ENCODE results near the gene POLN. TPM values are rescaled to one million over a fixed set of nuclear protein-coding genes. Genes with fewer than 3 reads are reported as not detected.

The POLN gene
- total and polyA plus RNA-seq, 2 experiments from 2014 or later = 1.8 to 4.0 TPM

GRCh38 chr4:2075987-2076907 is 165.7 kb downstream of the POLN start:
- Histone ChIP-seq H3K79me2 (replicated peaks; ENCODE audit: insufficient read depth) (no peaks in the 10 kb centered on the region), H3K4me2 (no peak overlapping the region), H3K27ac (ENCODE audit: low read depth) (no peak overlapping the region), H3K4me3 (no peak overlapping the region), H3K9me2 (ENCODE audit: insufficient read depth) (no peaks in the 10 kb centered on the region), H4K20me1 (replicated peaks; ENCODE audit: insufficient read depth) (no peaks in the 10 kb centered on the region), H2AFZ (no peak overlapping the region), H3K27me3 (ENCODE audit: insufficient read depth) (no peaks in the 10 kb centered on the region), H3K4me1 (ENCODE audit: insufficient read depth) (no peaks in the 10 kb centered on the region), H3F3A (replicated peaks; ENCODE audit: low read depth) (no peaks in the 10 kb centered on the region), H3K36me3 (ENCODE audit: insufficient read depth) (no peaks in the 10 kb centered on the region)
- DNase-seq (ENCODE audit: low spot score) = no peak
- no peak for ATAC-seq
- H3K27ac Mint-ChIP-seq = no peak overlapping the region
- TF ChIP-seq, protein P1, sequence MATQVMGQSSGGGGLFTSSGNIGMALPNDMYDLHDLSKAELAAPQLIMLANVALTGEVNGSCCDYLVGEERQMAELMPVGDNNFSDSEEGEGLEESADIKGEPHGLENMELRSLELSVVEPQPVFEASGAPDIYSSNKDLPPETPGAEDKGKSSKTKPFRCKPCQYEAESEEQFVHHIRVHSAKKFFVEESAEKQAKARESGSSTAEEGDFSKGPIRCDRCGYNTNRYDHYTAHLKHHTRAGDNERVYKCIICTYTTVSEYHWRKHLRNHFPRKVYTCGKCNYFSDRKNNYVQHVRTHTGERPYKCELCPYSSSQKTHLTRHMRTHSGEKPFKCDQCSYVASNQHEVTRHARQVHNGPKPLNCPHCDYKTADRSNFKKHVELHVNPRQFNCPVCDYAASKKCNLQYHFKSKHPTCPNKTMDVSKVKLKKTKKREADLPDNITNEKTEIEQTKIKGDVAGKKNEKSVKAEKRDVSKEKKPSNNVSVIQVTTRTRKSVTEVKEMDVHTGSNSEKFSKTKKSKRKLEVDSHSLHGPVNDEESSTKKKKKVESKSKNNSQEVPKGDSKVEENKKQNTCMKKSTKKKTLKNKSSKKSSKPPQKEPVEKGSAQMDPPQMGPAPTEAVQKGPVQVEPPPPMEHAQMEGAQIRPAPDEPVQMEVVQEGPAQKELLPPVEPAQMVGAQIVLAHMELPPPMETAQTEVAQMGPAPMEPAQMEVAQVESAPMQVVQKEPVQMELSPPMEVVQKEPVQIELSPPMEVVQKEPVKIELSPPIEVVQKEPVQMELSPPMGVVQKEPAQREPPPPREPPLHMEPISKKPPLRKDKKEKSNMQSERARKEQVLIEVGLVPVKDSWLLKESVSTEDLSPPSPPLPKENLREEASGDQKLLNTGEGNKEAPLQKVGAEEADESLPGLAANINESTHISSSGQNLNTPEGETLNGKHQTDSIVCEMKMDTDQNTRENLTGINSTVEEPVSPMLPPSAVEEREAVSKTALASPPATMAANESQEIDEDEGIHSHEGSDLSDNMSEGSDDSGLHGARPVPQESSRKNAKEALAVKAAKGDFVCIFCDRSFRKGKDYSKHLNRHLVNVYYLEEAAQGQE (IDR thresholded peaks at IDR 0.05; ENCODE audit: unreplicated experiment) = no peak
- no peak for TF ChIP-seq ZNF114 (CRISPR knock-in tag; IDR thresholded peaks at IDR 0.05)
- TF ChIP-seq ZNF331 (CRISPR knock-in tag; IDR thresholded peaks at IDR 0.05; ENCODE audit: low read depth) = no peak
- no peak for TF ChIP-seq JUNB (IDR thresholded peaks at IDR 0.05; ENCODE audit: unreplicated experiment)
- no peak for TF ChIP-seq EZH2phosphoT487 (IDR thresholded peaks at IDR 0.05; ENCODE audit: unreplicated experiment)
- TF ChIP-seq POLR2AphosphoS5 (IDR thresholded peaks at IDR 0.05; ENCODE audit: low read depth) = no peak
- no peak for TF ChIP-seq NANOG (IDR thresholded peaks at IDR 0.05; ENCODE audit: borderline replicate concordance)
- TF ChIP-seq STAT1 (IDR thresholded peaks at IDR 0.05; ENCODE audit: unreplicated experiment) = no peak
- TF ChIP-seq CTCF (conservative IDR thresholded peaks at IDR 0.05; ENCODE audit: low read depth in 2 of 2) = no peak
- no peak for TF ChIP-seq EZH2 (IDR thresholded peaks at IDR 0.05; ENCODE audit: low read depth, unreplicated experiment)
- TF ChIP-seq, protein P2, sequence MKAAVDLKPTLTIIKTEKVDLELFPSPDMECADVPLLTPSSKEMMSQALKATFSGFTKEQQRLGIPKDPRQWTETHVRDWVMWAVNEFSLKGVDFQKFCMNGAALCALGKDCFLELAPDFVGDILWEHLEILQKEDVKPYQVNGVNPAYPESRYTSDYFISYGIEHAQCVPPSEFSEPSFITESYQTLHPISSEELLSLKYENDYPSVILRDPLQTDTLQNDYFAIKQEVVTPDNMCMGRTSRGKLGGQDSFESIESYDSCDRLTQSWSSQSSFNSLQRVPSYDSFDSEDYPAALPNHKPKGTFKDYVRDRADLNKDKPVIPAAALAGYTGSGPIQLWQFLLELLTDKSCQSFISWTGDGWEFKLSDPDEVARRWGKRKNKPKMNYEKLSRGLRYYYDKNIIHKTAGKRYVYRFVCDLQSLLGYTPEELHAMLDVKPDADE (IDR thresholded peaks at IDR 0.05) = no peak
- TF ChIP-seq ZNF462 (CRISPR knock-in tag; IDR thresholded peaks at IDR 0.05) = no peak
- no peak for TF ChIP-seq CREB1 (CRISPR knock-in tag; IDR thresholded peaks at IDR 0.05; ENCODE audit: low read depth)
- H3K4me1 Mint-ChIP-seq = peaks cover 7% of the 10 kb centered on the region; the same call in 2 of the 3 replicates
- H3K9me3 Mint-ChIP-seq = no peaks in the 10 kb centered on the region
- no peaks in the 10 kb centered on the region; the same call in 2 of the 3 replicates for H3K36me3 Mint-ChIP-seq (ENCODE audit: low read depth)
- H3K27me3 Mint-ChIP-seq (ENCODE audit: insufficient read depth, low read depth, poor library complexity) = peaks cover 7% of the 10 kb centered on the region
- H3K4me3 Mint-ChIP-seq = no peak overlapping the region
